Ascending aorta (tissue), 2 donors: ENCODE data around the gene ENPP4. TPM values are rescaled to one million over a fixed set of nuclear protein-coding genes. Genes with fewer than 3 reads are reported as not detected.

Source experiments
- DNase-seq, 2 donors: peaks; one replicate each; pipeline ENCODE4 v3.0.0-alpha.2; 2019; ENCODE audit warnings: low spot score in 2 of 2
- H3K27ac ChIP-seq, 2 donors: fragments of 200-600 bp; sonication (generic); one replicate each; pipeline ENCODE4 v1.5.1; 2016 to 2017; ENCODE audit warnings: mild to moderate bottlenecking in 1 of 2
- H3K27me3 ChIP-seq: fragments of 200-600 bp; sonication (generic); one replicate; pipeline ENCODE4 v1.5.1; 2017
- H3K36me3 ChIP-seq, 2 donors: fragments of 200-600 bp; sonication (generic); one replicate each; pipeline ENCODE4 v1.5.1; 2016
- H3K4me1 ChIP-seq, 2 donors: fragments of 200-600 bp; sonication (generic); one replicate each; pipeline ENCODE4 v1.5.1; 2016 to 2017; ENCODE audit warnings: mild to moderate bottlenecking in 1 of 2
- H3K4me3 ChIP-seq, 2 donors: fragments of 200-600 bp; sonication (generic); one replicate each; pipeline ENCODE4 v1.5.1; 2016 to 2017; ENCODE audit warnings: mild to moderate bottlenecking in 1 of 2
- H3K9me3 ChIP-seq, 2 donors: fragments of 200-600 bp; sonication (generic); one replicate each; pipeline ENCODE4 v1.5.1; 2016
- intact Hi-C: fragments of 100-400 bp; cut with DNase I; formaldehyde crosslinking; loops from one replicate; pipeline ENCODE4 v1.15.1; 2023
- total RNA-seq: library from RNA; depleted of rRNA; stranded (reverse); fragments of >200 nt; gene quantifications from one replicate; pipeline ENCODE4 v1.1.0, GENCODE V29; 2016
- TF ChIP-seq, protein P1 (sequence below), 3 experiments: fragments of 200-600 bp in 2 of 3; fragments of 450-650 bp in 1 of 3; sonication (generic) in 2 of 3; IDR thresholded peaks; one replicate each; pipeline ENCODE4 v1.5.1; 2016 to 2019; ENCODE audit warnings: antibody characterized with exemption in 3 of 3, mild to moderate bottlenecking in 1 of 3, moderate library complexity in 1 of 3

Gene ENPP4
- total RNA-seq, 1 donor from 2014 or later: 12.5 TPM

DNA sequence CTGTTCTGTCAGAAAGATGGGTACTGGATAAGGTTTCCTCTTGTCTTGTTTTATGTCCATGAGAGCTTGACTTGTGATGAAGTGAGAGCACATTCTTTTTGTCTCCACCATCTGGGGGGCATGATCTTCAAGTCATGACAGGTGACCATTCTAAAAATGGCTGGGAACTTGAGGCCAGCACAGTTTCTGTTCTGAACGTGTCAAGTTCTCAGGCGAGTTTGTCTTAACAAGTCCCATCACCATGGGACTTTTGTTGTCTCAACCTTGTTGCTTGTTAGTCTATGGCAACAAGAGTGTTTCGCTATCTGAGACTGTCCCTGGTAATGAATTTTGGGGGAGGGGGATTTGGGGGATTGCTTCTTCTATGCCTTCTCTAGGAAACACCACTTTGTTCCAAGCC is 25.6 kb upstream of the ENPP4 start:
- Histone ChIP-seq H3K9me3 (peaks cover 0 to 6% of the 10 kb centered on the region in 2 donors), H3K36me3 (no peaks in the 10 kb centered on the region), H3K27me3 (no peaks in the 10 kb centered on the region), H3K27ac (no peak overlapping the region), H3K4me3 (no peak overlapping the region), H3K4me1 (no peaks in the 10 kb centered on the region)
- TF ChIP-seq, protein P1, sequence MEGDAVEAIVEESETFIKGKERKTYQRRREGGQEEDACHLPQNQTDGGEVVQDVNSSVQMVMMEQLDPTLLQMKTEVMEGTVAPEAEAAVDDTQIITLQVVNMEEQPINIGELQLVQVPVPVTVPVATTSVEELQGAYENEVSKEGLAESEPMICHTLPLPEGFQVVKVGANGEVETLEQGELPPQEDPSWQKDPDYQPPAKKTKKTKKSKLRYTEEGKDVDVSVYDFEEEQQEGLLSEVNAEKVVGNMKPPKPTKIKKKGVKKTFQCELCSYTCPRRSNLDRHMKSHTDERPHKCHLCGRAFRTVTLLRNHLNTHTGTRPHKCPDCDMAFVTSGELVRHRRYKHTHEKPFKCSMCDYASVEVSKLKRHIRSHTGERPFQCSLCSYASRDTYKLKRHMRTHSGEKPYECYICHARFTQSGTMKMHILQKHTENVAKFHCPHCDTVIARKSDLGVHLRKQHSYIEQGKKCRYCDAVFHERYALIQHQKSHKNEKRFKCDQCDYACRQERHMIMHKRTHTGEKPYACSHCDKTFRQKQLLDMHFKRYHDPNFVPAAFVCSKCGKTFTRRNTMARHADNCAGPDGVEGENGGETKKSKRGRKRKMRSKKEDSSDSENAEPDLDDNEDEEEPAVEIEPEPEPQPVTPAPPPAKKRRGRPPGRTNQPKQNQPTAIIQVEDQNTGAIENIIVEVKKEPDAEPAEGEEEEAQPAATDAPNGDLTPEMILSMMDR (IDR thresholded peaks at IDR 0.05): no peak
- intact Hi-C loops: no loop called here
- DNase-seq: no peak

DNA sequence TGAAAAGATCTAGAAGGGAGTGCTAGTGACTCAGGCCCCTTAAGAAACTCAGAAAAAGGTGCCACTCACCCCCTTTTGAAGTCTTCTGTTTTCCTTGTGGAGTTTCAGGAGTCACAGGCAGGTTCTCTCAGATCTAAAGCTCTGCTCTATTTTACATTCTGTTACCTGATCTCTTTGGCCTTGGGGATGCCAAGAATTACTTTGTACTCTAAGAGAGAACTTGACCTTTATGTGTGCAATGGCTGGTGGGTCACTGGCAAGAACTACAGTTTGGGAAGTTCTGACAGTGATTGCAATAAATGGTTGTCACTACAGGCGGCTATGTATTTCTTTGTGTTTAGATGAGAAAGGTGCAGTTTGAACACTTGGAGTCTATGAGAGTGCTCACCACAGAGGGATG is 24.2 kb upstream of the ENPP4 start:
- H3K9me3 ChIP-seq: peaks cover 0 to 6% of the 10 kb centered on the region in 2 donors
- no peak overlapping the region for H3K27ac ChIP-seq
- intact Hi-C loops: no loop called here
- no peaks in the 10 kb centered on the region for H3K36me3 ChIP-seq
- H3K4me1 ChIP-seq: no peaks in the 10 kb centered on the region
- TF ChIP-seq, protein P1 (IDR thresholded peaks at IDR 0.05): no peak
- no peaks in the 10 kb centered on the region for H3K27me3 ChIP-seq
- no peak for DNase-seq
- H3K4me3 ChIP-seq: no peak overlapping the region

DNA sequence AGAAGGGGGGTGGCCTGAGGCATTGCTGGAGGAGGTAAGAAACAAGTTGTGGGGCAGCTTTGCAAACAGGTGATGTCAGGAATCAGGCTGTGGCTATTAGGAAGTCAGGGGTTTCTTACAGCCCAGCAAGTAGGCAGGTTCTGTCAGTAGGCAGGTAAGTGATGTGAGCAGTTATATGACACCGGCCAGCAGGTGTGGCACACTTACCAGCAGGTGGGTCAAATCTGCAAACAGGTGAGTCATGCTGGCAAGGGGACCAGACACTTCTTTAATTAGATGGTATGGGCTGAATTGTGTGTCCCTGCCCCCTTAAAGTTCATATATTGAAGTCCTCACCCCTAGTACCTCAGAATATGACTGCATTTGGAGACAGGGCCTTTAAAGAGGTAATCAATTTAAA is 16.4 kb upstream of the ENPP4 start:
- Histone ChIP-seq H3K9me3 (no peaks in the 10 kb centered on the region), H3K36me3 (no peaks in the 10 kb centered on the region), H3K4me1 (no peaks in the 10 kb centered on the region), H3K4me3 (no peak overlapping the region), H3K27ac (no peak overlapping the region), H3K27me3 (no peaks in the 10 kb centered on the region)
- TF ChIP-seq, protein P1 (IDR thresholded peaks at IDR 0.05): no peak
- DNase-seq: no peak
- intact Hi-C loops: no loop called here

- intact Hi-C loops: no loop called here
- Histone ChIP-seq H3K27me3 (no peaks in the 10 kb centered on the region), H3K4me1 (no peaks in the 10 kb centered on the region), H3K4me3 (no peak overlapping the region), H3K27ac (no peak overlapping the region), H3K9me3 (no peaks in the 10 kb centered on the region), H3K36me3 (no peaks in the 10 kb centered on the region)
- no peak for DNase-seq
- TF ChIP-seq, protein P1 (IDR thresholded peaks at IDR 0.05): no peak
These were observed 14.2 kb upstream of the ENPP4 start for GRCh38 chr6:46115634-46116033.

DNA sequence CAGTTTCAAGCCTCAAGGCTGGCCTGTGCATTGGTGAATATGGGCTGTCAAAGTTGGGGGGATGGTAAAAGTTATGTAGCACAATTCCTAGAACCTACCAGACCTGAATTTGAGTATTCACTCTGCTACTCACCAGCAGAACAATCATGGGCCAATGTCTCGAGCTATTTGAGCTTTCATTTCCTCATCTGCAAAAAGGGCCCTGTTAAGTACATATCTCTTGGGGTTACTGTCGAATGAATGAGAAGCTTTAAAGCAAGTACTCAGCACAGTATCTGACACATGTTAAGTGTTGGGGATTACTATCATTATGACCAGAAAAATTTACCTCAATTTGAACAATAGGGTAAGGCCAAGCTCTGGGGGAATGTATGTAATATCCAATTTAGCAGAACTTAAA is 13.5 kb upstream of the ENPP4 start:
- TF ChIP-seq, protein P1 (IDR thresholded peaks at IDR 0.05): no peak
- Histone ChIP-seq H3K36me3 (no peaks in the 10 kb centered on the region), H3K9me3 (no peaks in the 10 kb centered on the region), H3K27me3 (no peaks in the 10 kb centered on the region), H3K4me3 (no peak overlapping the region), H3K4me1 (no peaks in the 10 kb centered on the region), H3K27ac (no peak overlapping the region)
- intact Hi-C loops: no loop called here
- DNase-seq: no peak

- no peak for DNase-seq
These were observed 11.6 kb upstream of the ENPP4 start for GRCh38 chr6:46118157-46118556.

More at GRCh38 chr6:46118157-46118556, 11.6 kb upstream of the ENPP4 start:
- Histone ChIP-seq H3K27me3 (no peaks in the 10 kb centered on the region), H3K4me1 (no peaks in the 10 kb centered on the region), H3K27ac (no peak overlapping the region), H3K9me3 (no peaks in the 10 kb centered on the region), H3K36me3 (no peaks in the 10 kb centered on the region), H3K4me3 (no peak overlapping the region)
- intact Hi-C loops: no loop called here
- TF ChIP-seq, protein P1 (IDR thresholded peaks at IDR 0.05): no peak
